Loucy (cell line): ENCODE measurements around the gene KIRREL1.

Experiments
- H2AFZ ChIP-seq: fragments of 200-600 bp; sonication (generic); 2 replicates; pipeline ENCODE4 v1.6.0; 2016; ENCODE audit warnings: antibody characterized with exemption, mild to moderate bottlenecking, low read length, moderate library complexity
- H3F3A ChIP-seq: fragments of 200-600 bp; 2 replicates; pipeline ENCODE4 v1.6.0; 2016; ENCODE audit warnings: antibody characterized with exemption, low read depth, mild to moderate bottlenecking
- H3K27me3 ChIP-seq: fragments of 200-600 bp; sonication (generic); 2 replicates; pipeline ENCODE4 v1.6.1; 2014; ENCODE audit warnings: low read length, mild to moderate bottlenecking; ENCODE audit not compliant: insufficient read depth, poor library complexity, severe bottlenecking
- H3K36me3 ChIP-seq: fragments of 200-600 bp; sonication (generic); 2 replicates; pipeline ENCODE4 v1.6.1; 2016; ENCODE audit warnings: low read length; ENCODE audit not compliant: insufficient read depth
- H3K4me1 ChIP-seq: fragments of 200-600 bp; sonication (generic); 2 replicates; pipeline ENCODE4 v1.5.1; 2014; ENCODE audit warnings: low read length, mild to moderate bottlenecking; ENCODE audit not compliant: insufficient read depth, poor library complexity, severe bottlenecking
- H3K4me2 ChIP-seq: fragments of 200-600 bp; sonication (generic); 2 replicates; pipeline ENCODE4 v1.6.0; 2014; ENCODE audit warnings: antibody characterized with exemption, low read length, low read depth, mild to moderate bottlenecking; ENCODE audit not compliant: poor library complexity, severe bottlenecking
- H3K4me3 ChIP-seq: fragments of 200-600 bp; sonication (generic); 2 replicates; pipeline ENCODE4 v1.5.1; 2014; ENCODE audit warnings: low read length, mild to moderate bottlenecking, mixed read lengths; ENCODE audit not compliant: poor library complexity, severe bottlenecking
- H3K79me2 ChIP-seq: fragments of 200-600 bp; sonication (generic); 2 replicates; pipeline ENCODE4 v1.6.1; 2014; ENCODE audit warnings: low read length; ENCODE audit not compliant: insufficient read depth
- H3K9ac ChIP-seq: fragments of 200-600 bp; sonication (generic); 2 replicates; pipeline ENCODE4 v1.6.0; 2014; ENCODE audit warnings: mild to moderate bottlenecking, low read depth, low read length, moderate library complexity; ENCODE audit not compliant: poor library complexity, severe bottlenecking
- H3K9me2 ChIP-seq: fragments of 200-600 bp; sonication (generic); replicated peaks from 2 replicates; pipeline ENCODE4 v1.6.1; 2016; ENCODE audit warnings: low read depth, low read length, mixed read lengths
- H3K9me3 ChIP-seq: fragments of 200-600 bp; sonication (generic); 2 replicates; pipeline ENCODE4 v1.6.1; 2014; ENCODE audit warnings: mild to moderate bottlenecking, antibody characterized with exemption, low read length, low read depth; ENCODE audit not compliant: insufficient read depth
- H4K20me1 ChIP-seq: fragments of 200-600 bp; sonication (generic); 2 replicates; pipeline ENCODE4 v1.6.0; 2014; ENCODE audit warnings: antibody characterized with exemption, low read length, mild to moderate bottlenecking; ENCODE audit not compliant: insufficient read depth, poor library complexity, severe bottlenecking
- EZH2phosphoT487 ChIP-seq: fragments of 200-600 bp; IDR thresholded peaks from 2 replicates; pipeline ENCODE4 v1.6.1; 2018; ENCODE audit warnings: antibody characterized with exemption, mild to moderate bottlenecking, moderate library complexity, borderline replicate concordance
- TF ChIP-seq, protein P1 (sequence below): fragments of 200-600 bp; sonication (generic); conservative IDR thresholded peaks from 2 replicates; pipeline ENCODE4 v1.5.1; 2014; ENCODE audit warnings: mild to moderate bottlenecking, antibody characterized with exemption, low read length

The KIRREL1 gene

DNA sequence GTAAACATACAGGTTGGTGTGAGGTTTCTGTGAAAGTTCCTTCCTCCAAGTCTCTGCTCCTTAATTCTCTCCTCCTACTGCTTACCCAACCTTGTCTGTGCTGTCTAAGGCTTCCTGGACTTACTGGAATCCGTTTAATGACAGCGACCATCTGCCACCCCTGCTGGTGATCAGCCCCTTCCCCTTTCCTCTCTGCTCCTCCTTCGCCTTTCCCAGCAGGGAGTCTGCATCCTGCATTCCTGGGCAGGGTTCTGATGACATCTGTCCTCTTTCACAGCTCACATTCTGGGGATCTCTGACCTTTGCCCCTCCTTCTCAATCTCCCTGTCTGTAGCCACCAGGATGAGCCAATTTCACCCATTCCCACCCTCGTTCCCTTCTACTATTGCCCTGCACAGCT, 66.5 kb downstream of the KIRREL1 start:
- peaks cover 4% of the 10 kb centered on the region for H3K27me3 ChIP-seq
- no peak overlapping the region for H3K4me3 ChIP-seq
- no peaks in the 10 kb centered on the region for H4K20me1 ChIP-seq
- no peak for TF ChIP-seq EZH2phosphoT487
- TF ChIP-seq, protein P1, sequence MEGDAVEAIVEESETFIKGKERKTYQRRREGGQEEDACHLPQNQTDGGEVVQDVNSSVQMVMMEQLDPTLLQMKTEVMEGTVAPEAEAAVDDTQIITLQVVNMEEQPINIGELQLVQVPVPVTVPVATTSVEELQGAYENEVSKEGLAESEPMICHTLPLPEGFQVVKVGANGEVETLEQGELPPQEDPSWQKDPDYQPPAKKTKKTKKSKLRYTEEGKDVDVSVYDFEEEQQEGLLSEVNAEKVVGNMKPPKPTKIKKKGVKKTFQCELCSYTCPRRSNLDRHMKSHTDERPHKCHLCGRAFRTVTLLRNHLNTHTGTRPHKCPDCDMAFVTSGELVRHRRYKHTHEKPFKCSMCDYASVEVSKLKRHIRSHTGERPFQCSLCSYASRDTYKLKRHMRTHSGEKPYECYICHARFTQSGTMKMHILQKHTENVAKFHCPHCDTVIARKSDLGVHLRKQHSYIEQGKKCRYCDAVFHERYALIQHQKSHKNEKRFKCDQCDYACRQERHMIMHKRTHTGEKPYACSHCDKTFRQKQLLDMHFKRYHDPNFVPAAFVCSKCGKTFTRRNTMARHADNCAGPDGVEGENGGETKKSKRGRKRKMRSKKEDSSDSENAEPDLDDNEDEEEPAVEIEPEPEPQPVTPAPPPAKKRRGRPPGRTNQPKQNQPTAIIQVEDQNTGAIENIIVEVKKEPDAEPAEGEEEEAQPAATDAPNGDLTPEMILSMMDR: no peak
- H3K79me2 ChIP-seq: no peaks in the 10 kb centered on the region
- H2AFZ ChIP-seq: no peak overlapping the region
- H3K4me1 ChIP-seq: peaks cover 16% of the 10 kb centered on the region
- no peaks in the 10 kb centered on the region for H3F3A ChIP-seq
- H3K36me3 ChIP-seq: no peaks in the 10 kb centered on the region
- H3K9me2 ChIP-seq: no peaks in the 10 kb centered on the region
- H3K4me2 ChIP-seq: no peak overlapping the region
- no peak overlapping the region for H3K9ac ChIP-seq
- no peaks in the 10 kb centered on the region for H3K9me3 ChIP-seq

DNA sequence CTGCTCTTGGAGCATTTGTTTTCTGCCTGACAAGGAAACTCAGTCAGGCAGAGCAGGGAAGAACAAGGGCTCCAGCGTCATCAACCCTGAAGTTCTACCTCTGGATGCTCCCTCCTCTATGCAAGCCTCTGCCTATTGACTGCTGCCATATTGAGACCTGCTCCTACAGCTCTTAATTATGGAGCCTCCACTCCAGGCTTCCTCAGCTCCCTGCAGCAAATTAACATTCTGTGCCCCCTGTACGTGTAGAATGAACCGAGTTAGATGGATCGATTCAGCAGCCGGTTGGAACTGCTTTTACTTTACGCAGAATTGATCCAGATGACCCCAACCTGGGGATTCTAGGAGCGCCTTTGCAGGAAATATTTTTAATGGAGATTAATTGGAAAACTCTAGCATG, 68.7 kb downstream of the KIRREL1 start:
- TF ChIP-seq, protein P1: no peak
- no peak for TF ChIP-seq EZH2phosphoT487
- Histone ChIP-seq H3K4me1 (no peaks in the 10 kb centered on the region), H3K4me2 (no peak overlapping the region), H3K4me3 (no peak overlapping the region), H3K9me3 (no peaks in the 10 kb centered on the region), H3K9ac (no peak overlapping the region), H2AFZ (no peak overlapping the region), H3F3A (no peaks in the 10 kb centered on the region), H4K20me1 (no peaks in the 10 kb centered on the region), H3K9me2 (no peaks in the 10 kb centered on the region), H3K36me3 (no peaks in the 10 kb centered on the region), H3K27me3 (peaks cover 4% of the 10 kb centered on the region), H3K79me2 (no peaks in the 10 kb centered on the region)

- H3K79me2 ChIP-seq: no peaks in the 10 kb centered on the region
- no peaks in the 10 kb centered on the region for H3F3A ChIP-seq
- no peak overlapping the region for H2AFZ ChIP-seq
- TF ChIP-seq EZH2phosphoT487: no peak
- TF ChIP-seq, protein P1: no peak
- H3K27me3 ChIP-seq: peaks cover 2% of the 10 kb centered on the region
- no peak overlapping the region for H3K4me3 ChIP-seq
- H3K4me2 ChIP-seq: no peak overlapping the region
- no peak overlapping the region for H3K9ac ChIP-seq
- no peaks in the 10 kb centered on the region for H3K9me2 ChIP-seq
- no peaks in the 10 kb centered on the region for H4K20me1 ChIP-seq
- H3K36me3 ChIP-seq: no peaks in the 10 kb centered on the region
- H3K4me1 ChIP-seq: no peaks in the 10 kb centered on the region
- H3K9me3 ChIP-seq: no peaks in the 10 kb centered on the region
These were observed 74.2 kb downstream of the KIRREL1 start for GRCh38 chr1:158067662-158068061.
